ENCODE measurements around the gene RAET1L.

GRCh38 chr6:150001295-150002008, 23.9 kb downstream of the RAET1L start:
- TF ChIP-seq CTCF (IDR thresholded peaks at IDR 0.05) (no peak), POLR2AphosphoS5 (IDR thresholded peaks at IDR 0.05; ENCODE audit: low read depth, low read length) (no peak), REST (IDR thresholded peaks at IDR 0.05; ENCODE audit: insufficient read depth in 1 of 2, low read depth in 2 of 2, low read length in 1 of 2) (no peak), SIN3A (IDR thresholded peaks at IDR 0.05; ENCODE audit: borderline replicate concordance, insufficient read depth, low read depth, low read length) (no peak)

All from Panc1 (cell line).